Measurements from ENCODE around the gene NAV3.
"Not testable (repeated sequence)": the region's sequence is repeated elsewhere in the genome, so short reads cannot be mapped to it uniquely, and the experiment has no call there.

Gene NAV3

GRCh38 chr12:78198896-78199295 lies 368.2 kb downstream of the NAV3 start:
- DNase-seq: no peak

- DNase-seq: no peak
These were observed 369.2 kb downstream of the NAV3 start for GRCh38 chr12:78199926-78200325.

GRCh38 chr12:78204926-78205325 lies 374.2 kb downstream of the NAV3 start:
- DNase-seq: no peak

GRCh38 chr12:78208092-78208491 lies 377.4 kb downstream of the NAV3 start:
- peak; percentile 8 for DNase-seq

- peak; percentile 15 for DNase-seq
These were observed 379.3 kb downstream of the NAV3 start for GRCh38 chr12:78209846-78210505.

GRCh38 chr12:78210506-78210860 lies 379.8 kb downstream of the NAV3 start:
- no peak for DNase-seq

- DNase-seq: peak; percentile 30
These were observed 380.2 kb downstream of the NAV3 start for GRCh38 chr12:78210894-78211302.

GRCh38 chr12:78220811-78221210 lies 390.1 kb downstream of the NAV3 start:
- no peak for DNase-seq

GRCh38 chr12:78224154-78224553 lies 393.5 kb downstream of the NAV3 start:
- no peak for DNase-seq

GRCh38 chr12:78226763-78227162 lies 396.1 kb downstream of the NAV3 start:
- DNase-seq: no peak

GRCh38 chr12:78229591-78230101 lies 399.0 kb downstream of the NAV3 start:
- DNase-seq: no peak

GRCh38 chr12:78232756-78233155 lies 402.1 kb downstream of the NAV3 start:
- no peak for DNase-seq

- no peak for DNase-seq
These were observed 405.6 kb downstream of the NAV3 start for GRCh38 chr12:78236264-78236663.

- DNase-seq: no peak
These were observed 408.9 kb downstream of the NAV3 start for GRCh38 chr12:78239544-78239943.

- DNase-seq: no peak
These were observed 410.1 kb downstream of the NAV3 start for GRCh38 chr12:78240827-78241226.

GRCh38 chr12:78241446-78241845 lies 410.8 kb downstream of the NAV3 start:
- no peak for DNase-seq

GRCh38 chr12:78244916-78245507 lies 414.3 kb downstream of the NAV3 start:
- DNase-seq: no peak

GRCh38 chr12:78248321-78248720 lies 417.6 kb downstream of the NAV3 start:
- DNase-seq: no peak

GRCh38 chr12:78249578-78249977 lies 418.9 kb downstream of the NAV3 start:
- no peak for DNase-seq

- DNase-seq: not testable (repeated sequence)
These were observed 427.0 kb downstream of the NAV3 start for GRCh38 chr12:78257662-78258061.

GRCh38 chr12:78260976-78261375 lies 430.3 kb downstream of the NAV3 start:
- DNase-seq: no peak

GRCh38 chr12:78261901-78262300 lies 431.2 kb downstream of the NAV3 start:
- DNase-seq: no peak
